Upper lobe of right lung (tissue), 1 donor: Measurements from ENCODE around the gene WDR7. TPM values are rescaled to one million over a fixed set of nuclear protein-coding genes. Genes with fewer than 3 reads are reported as not detected.

Source experiments
- ATAC-seq: fragments of 200-7000 bp; cut with Tn5 transposase; one replicate; pipeline ENCODE4 v1.9.1; 2020; ENCODE audit warnings: mild to moderate bottlenecking, moderate library complexity
- DNase-seq: peaks from one replicate; pipeline ENCODE4 v3.0.0-alpha.2; 2020
- H3K27ac ChIP-seq: fragments of 200-600 bp; one replicate; pipeline ENCODE4 v1.8.0; 2022
- H3K27me3 ChIP-seq: fragments of 200-600 bp; one replicate; pipeline ENCODE4 v1.8.0; 2022; ENCODE audit warnings: mild to moderate bottlenecking
- H3K36me3 ChIP-seq: fragments of 200-600 bp; one replicate; pipeline ENCODE4 v1.8.0; 2022
- H3K4me1 ChIP-seq: fragments of 200-600 bp; one replicate; pipeline ENCODE4 v1.8.0; 2022
- H3K4me3 ChIP-seq: fragments of 200-600 bp; one replicate; pipeline ENCODE4 v1.8.0; 2022; ENCODE audit warnings: mild to moderate bottlenecking
- H3K9me3 ChIP-seq: fragments of 200-600 bp; one replicate; pipeline ENCODE4 v1.8.0; 2022
- intact Hi-C: fragments of 100-400 bp; cut with DNase I; formaldehyde crosslinking; loops from one replicate; pipeline ENCODE4 v1.11.0; 2022
- total RNA-seq: library from RNA; stranded (reverse); fragmentation: NEBNext Ultra II Directional; extraction: Animal tissue kit (Norgen Biotek cat#: 25700); gene quantifications from one replicate; pipeline ENCODE4 v1.2.1, GENCODE V29; 2021
- TF ChIP-seq, protein P1 (sequence below): fragments of 200-600 bp; IDR thresholded peaks from one replicate; pipeline ENCODE4 v1.8.0; 2022; ENCODE audit warnings: antibody characterized with exemption
- donor health status: DM: no; HTN: yes; CAD: no; lungs with severe emphysema.

Gene WDR7
- total RNA-seq, 1 donor from 2014 or later = 30.7 TPM

DNA sequence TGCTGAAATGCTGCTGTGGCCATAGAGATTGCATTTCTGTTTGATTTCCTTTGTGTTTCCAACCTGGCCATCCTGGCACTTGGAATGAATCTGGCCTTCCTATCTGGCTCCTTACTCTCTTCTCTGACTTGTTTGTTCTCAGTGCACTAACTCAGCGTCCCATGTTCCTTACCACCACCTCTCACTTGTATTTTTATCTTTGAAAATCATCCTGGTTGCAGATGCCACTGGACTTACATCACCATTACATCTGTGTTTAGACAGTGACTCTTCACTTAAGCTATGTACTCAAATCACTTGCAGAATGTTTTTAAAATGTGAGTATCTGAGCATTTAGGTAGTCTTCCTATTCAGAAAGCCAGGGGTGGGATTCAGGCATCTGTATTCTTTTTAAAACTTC is 239.5 kb downstream of the WDR7 start:
- Histone ChIP-seq H3K36me3 (no peaks in the 10 kb centered on the region), H3K4me3 (no peak overlapping the region), H3K9me3 (no peaks in the 10 kb centered on the region), H3K27me3 (no peaks in the 10 kb centered on the region), H3K27ac (no peak overlapping the region), H3K4me1 (no peaks in the 10 kb centered on the region)
- ATAC-seq = no peak
- intact Hi-C loops = no loop called here
- DNase-seq = no peak
- TF ChIP-seq, protein P1, sequence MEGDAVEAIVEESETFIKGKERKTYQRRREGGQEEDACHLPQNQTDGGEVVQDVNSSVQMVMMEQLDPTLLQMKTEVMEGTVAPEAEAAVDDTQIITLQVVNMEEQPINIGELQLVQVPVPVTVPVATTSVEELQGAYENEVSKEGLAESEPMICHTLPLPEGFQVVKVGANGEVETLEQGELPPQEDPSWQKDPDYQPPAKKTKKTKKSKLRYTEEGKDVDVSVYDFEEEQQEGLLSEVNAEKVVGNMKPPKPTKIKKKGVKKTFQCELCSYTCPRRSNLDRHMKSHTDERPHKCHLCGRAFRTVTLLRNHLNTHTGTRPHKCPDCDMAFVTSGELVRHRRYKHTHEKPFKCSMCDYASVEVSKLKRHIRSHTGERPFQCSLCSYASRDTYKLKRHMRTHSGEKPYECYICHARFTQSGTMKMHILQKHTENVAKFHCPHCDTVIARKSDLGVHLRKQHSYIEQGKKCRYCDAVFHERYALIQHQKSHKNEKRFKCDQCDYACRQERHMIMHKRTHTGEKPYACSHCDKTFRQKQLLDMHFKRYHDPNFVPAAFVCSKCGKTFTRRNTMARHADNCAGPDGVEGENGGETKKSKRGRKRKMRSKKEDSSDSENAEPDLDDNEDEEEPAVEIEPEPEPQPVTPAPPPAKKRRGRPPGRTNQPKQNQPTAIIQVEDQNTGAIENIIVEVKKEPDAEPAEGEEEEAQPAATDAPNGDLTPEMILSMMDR = no peak

DNA sequence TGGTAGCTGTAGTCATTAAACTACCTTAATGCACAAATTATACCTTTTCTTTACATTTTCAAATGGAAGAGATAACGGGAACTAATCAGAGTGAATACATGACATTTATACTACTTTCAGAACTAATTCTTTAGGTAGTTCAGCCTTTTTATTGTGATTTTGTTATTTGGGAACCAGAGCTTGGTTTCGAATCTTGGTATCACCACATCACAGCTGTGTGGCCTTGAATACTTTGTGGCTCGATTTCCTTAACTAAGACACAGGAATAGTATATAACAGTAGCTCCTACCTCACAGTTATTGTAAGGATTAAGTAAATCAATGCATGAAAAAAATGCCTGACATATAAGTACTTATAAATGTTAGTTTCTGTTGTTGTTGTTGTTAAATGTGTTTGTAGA is 240.0 kb downstream of the WDR7 start:
- intact Hi-C loops = no loop called here
- no peaks in the 10 kb centered on the region for H3K27me3 ChIP-seq
- no peaks in the 10 kb centered on the region for H3K9me3 ChIP-seq
- no peaks in the 10 kb centered on the region for H3K4me1 ChIP-seq
- no peak overlapping the region for H3K27ac ChIP-seq
- ATAC-seq (no peak), DNase-seq (no peak)
- TF ChIP-seq, protein P1 = no peak
- H3K4me3 ChIP-seq = no peak overlapping the region
- H3K36me3 ChIP-seq = no peaks in the 10 kb centered on the region

GRCh38 chr18:56891870-56892269 is 240.7 kb downstream of the WDR7 start:
- Histone ChIP-seq H3K27me3 (no peaks in the 10 kb centered on the region), H3K27ac (no peak overlapping the region), H3K4me1 (no peaks in the 10 kb centered on the region), H3K4me3 (no peak overlapping the region), H3K9me3 (no peaks in the 10 kb centered on the region), H3K36me3 (no peaks in the 10 kb centered on the region)
- TF ChIP-seq, protein P1 = no peak
- intact Hi-C loops = no loop called here
- DNase-seq = no peak
- ATAC-seq = no peak

GRCh38 chr18:56897122-56897521 is 246.0 kb downstream of the WDR7 start:
- DNase-seq (no peak), ATAC-seq (no peak)
- no peaks in the 10 kb centered on the region for H3K36me3 ChIP-seq
- no peak overlapping the region for H3K4me3 ChIP-seq
- H3K4me1 ChIP-seq = no peaks in the 10 kb centered on the region
- H3K9me3 ChIP-seq = no peaks in the 10 kb centered on the region
- intact Hi-C loops = no loop called here
- TF ChIP-seq, protein P1 = no peak
- H3K27me3 ChIP-seq = no peaks in the 10 kb centered on the region
- H3K27ac ChIP-seq = no peak overlapping the region

GRCh38 chr18:56899660-56900059 is 248.5 kb downstream of the WDR7 start:
- intact Hi-C loops = no loop called here
- no peak for DNase-seq
- no peaks in the 10 kb centered on the region for H3K27me3 ChIP-seq
- no peak overlapping the region for H3K27ac ChIP-seq
- TF ChIP-seq, protein P1 = no peak
- no peak for ATAC-seq
- no peaks in the 10 kb centered on the region for H3K4me1 ChIP-seq
- H3K4me3 ChIP-seq = no peak overlapping the region
- H3K9me3 ChIP-seq = no peaks in the 10 kb centered on the region
- H3K36me3 ChIP-seq = no peaks in the 10 kb centered on the region
